ENCODE measurements around the gene HIF3A. TPM values are rescaled to one million over a fixed set of nuclear protein-coding genes. Genes with fewer than 3 reads are reported as not detected.
A peak's percentile ranks its signal among the peaks of the same experiment; 100 is the strongest.

HIF3A gene
- total RNA-seq, 4 donors from 2014 or later: 98.2 to 268 (median 160) TPM

GRCh38 chr19:46350029-46350757, 53.4 kb downstream of the HIF3A start:
- H3K36me3 ChIP-seq: peaks cover 14 to 25% (median 23%) of the 10 kb centered on the region in 4 donors
- peaks cover 60 to 68% (median 62%) of the 10 kb centered on the region in 4 donors for H3K4me1 ChIP-seq
- H3K27me3 ChIP-seq: no peaks in the 10 kb centered on the region
- H3K27ac ChIP-seq (replicated peaks in 1 of 4): peak overlapping the region; percentile 57 to 75 (median 66)
- WGBS: 43% methylated on average over 7 of the region's 8 CpGs
- intact Hi-C loops (cut with DNase I): no loop called here
- peak overlapping the region in 1 of 4 donors; percentile 20 for H3K4me3 ChIP-seq
- TF ChIP-seq EP300 (IDR thresholded peaks at IDR 0.05) (no peak), CTCF (IDR thresholded peaks at IDR 0.05) (no peak), POLR2AphosphoS5 (IDR thresholded peaks at IDR 0.05) (no peak), POLR2A (IDR thresholded peaks at IDR 0.05; ENCODE audit: low read depth) (no peak)
- no peaks in the 10 kb centered on the region for H3K9me3 ChIP-seq
- DNase-seq (ENCODE audit: extremely low spot score): no peak

DNA sequence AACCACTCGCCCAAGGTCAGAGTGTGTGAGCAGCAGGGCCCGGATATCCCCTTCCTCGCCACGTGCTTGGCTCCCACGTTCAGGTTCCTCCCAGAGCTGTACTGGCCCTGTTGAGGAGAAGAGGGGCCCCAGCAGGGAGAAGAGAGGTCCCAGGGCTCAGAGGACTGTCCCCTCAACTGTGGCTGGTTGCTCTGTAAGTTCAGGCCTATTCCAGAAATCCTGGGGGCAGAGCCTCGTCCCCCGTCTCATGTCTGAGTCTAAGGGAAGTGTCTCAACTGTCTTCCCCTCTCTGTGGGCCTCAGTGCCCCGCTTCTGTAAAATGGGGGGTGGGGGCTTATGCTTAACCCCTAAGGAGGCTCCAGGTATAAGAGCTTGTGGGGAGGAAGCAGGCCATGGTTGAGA, 53.9 kb downstream of the HIF3A start:
- no peak for TF ChIP-seq POLR2AphosphoS5 (IDR thresholded peaks at IDR 0.05)
- no peak for TF ChIP-seq POLR2A (IDR thresholded peaks at IDR 0.05; ENCODE audit: low read depth)
- TF ChIP-seq CTCF (IDR thresholded peaks at IDR 0.05): no peak
- no peak for TF ChIP-seq EP300 (IDR thresholded peaks at IDR 0.05)
- H3K9me3 ChIP-seq: no peaks in the 10 kb centered on the region
- H3K27ac ChIP-seq (replicated peaks in 1 of 4): peak overlapping the region; percentile 57 to 75 (median 66)
- H3K4me1 ChIP-seq: peaks cover 59 to 73% (median 67%) of the 10 kb centered on the region in 4 donors
- intact Hi-C loops (cut with DNase I): no loop called here
- DNase-seq (ENCODE audit: extremely low spot score): no peak
- 43% methylated on average over 5 of the region's 8 CpGs for WGBS
- no peaks in the 10 kb centered on the region for H3K27me3 ChIP-seq
- peak overlapping the region in 1 of 4 donors; percentile 20 for H3K4me3 ChIP-seq
- H3K36me3 ChIP-seq: peaks cover 14 to 30% (median 27%) of the 10 kb centered on the region in 4 donors

DNA sequence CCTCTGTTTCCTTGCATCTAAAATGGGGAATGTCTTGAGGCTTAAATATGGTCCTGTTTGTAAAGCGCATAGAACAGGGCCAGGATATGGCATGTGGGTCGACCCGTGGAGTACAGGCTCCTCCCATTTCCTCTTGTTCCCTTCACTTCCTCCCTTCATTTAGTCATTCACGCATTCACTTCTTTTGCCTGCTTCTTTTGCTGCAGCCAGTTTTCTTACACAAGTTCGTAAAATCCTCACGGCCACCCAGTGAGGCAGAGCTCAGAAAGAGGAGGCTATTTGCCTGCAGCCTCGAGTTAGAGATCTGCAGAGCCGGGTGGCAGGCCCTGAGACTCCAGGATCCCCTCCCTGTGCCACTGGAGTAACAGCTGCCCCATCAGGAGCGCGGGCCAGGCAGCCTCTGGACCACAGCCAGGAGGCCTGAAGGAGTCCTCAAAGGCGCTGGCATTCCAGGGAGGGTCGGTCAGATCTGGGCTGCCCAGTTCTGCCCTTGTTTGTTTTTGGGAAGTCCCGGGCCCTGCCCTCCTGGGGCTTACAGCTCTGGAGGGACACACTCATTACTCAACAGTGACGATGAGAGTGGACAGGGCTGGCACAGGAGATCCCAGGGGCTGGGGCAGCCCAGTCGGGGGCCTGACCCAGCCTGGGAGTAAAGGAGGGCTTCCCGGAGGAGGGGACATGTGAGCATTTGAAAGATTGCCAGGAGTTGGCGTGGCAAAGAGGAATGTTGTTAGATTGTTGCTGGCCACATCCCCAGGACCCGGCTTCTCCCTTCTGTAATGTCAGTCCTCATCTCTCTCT, 54.6 kb downstream of the HIF3A start:
- TF ChIP-seq POLR2AphosphoS5 (IDR thresholded peaks at IDR 0.05) (no peak), CTCF (IDR thresholded peaks at IDR 0.05) (no peak), EP300 (IDR thresholded peaks at IDR 0.05) (no peak), POLR2A (IDR thresholded peaks at IDR 0.05; ENCODE audit: low read depth) (no peak)
- Histone ChIP-seq H3K9me3 (no peaks in the 10 kb centered on the region), H3K27ac (replicated peaks in 1 of 4) (peak overlapping the region; percentile 57 to 75 (median 66)), H3K4me1 (peaks cover 52 to 72% (median 63%) of the 10 kb centered on the region in 4 donors), H3K27me3 (no peaks in the 10 kb centered on the region), H3K36me3 (peaks cover 14 to 37% (median 34%) of the 10 kb centered on the region in 4 donors), H3K4me3 (peak overlapping the region in 2 of 4 donors; percentile 20 to 23)
- no peak for DNase-seq (ENCODE audit: extremely low spot score)
- intact Hi-C loops (cut with DNase I): no loop called here
- 36% methylated on average over 12 of the region's 18 CpGs for WGBS

- H3K9me3 ChIP-seq: no peaks in the 10 kb centered on the region
- TF ChIP-seq CTCF (IDR thresholded peaks at IDR 0.05) (no peak), EP300 (IDR thresholded peaks at IDR 0.05) (no peak), POLR2A (IDR thresholded peaks at IDR 0.05; ENCODE audit: low read depth) (no peak), POLR2AphosphoS5 (IDR thresholded peaks at IDR 0.05) (no peak)
- H3K4me1 ChIP-seq: peaks cover 33 to 53% (median 48%) of the 10 kb centered on the region in 4 donors
- H3K27me3 ChIP-seq: no peaks in the 10 kb centered on the region
- 90% methylated on average over 7 of the region's 28 CpGs for whole genome bisulfite sequencing
- H3K4me3 ChIP-seq: no peak overlapping the region
- intact Hi-C loops (cut with DNase I): no loop called here
- H3K27ac ChIP-seq (replicated peaks in 1 of 4): no peak overlapping the region
- no peak for DNase-seq (ENCODE audit: extremely low spot score)
- H3K36me3 ChIP-seq: peaks cover 14 to 51% (median 50%) of the 10 kb centered on the region in 4 donors
Observed at GRCh38 chr19:46353730-46354528, 57.1 kb downstream of the HIF3A start.
